Measurements from ENCODE around the gene CIC.

GRCh38 chr19:42251572-42252358 is 17.3 kb upstream of the CIC start:
- TF ChIP-seq POLR2A (IDR thresholded peaks at IDR 0.05) = no peak
- no peak for TF ChIP-seq CTCF (IDR thresholded peaks at IDR 0.05)

All from body of pancreas (tissue), 4 donors.